Nephron progenitor cell (in vitro differentiated cells): ENCODE data around the gene SNED1.

Experiments
- DNase-seq: peaks from one replicate; pipeline ENCODE4 v3.0.0; 2021
- H3K27ac Mint-ChIP-seq: 2 replicates; pipeline ENCODE4 v1.8.0; 2021; ENCODE audit warnings: mild to moderate bottlenecking, moderate library complexity, mixed read lengths
- H3K27me3 Mint-ChIP-seq: 2 replicates; pipeline ENCODE4 v1.8.0; 2021; ENCODE audit warnings: mild to moderate bottlenecking, low read depth, mixed read lengths; ENCODE audit not compliant: poor library complexity
- H3K36me3 Mint-ChIP-seq: 2 replicates; pipeline ENCODE4 v1.8.0; 2021; ENCODE audit warnings: low read depth, mixed read lengths
- H3K4me1 Mint-ChIP-seq: 2 replicates; pipeline ENCODE4 v1.8.0; 2021; ENCODE audit warnings: mixed read lengths
- H3K4me3 Mint-ChIP-seq: 2 replicates; pipeline ENCODE4 v1.8.0; 2021; ENCODE audit warnings: mild to moderate bottlenecking, moderate library complexity, mixed read lengths
- H3K9me3 Mint-ChIP-seq: 2 replicates; pipeline ENCODE4 v1.8.0; 2021; ENCODE audit warnings: mild to moderate bottlenecking, moderate library complexity, mixed read lengths
- CTCF ChIP-seq: fragments of 200-600 bp; sonication (generic); IDR thresholded peaks from 2 replicates; pipeline ENCODE4 v1.5.0; 2021; ENCODE audit warnings: antibody characterized with exemption

The SNED1 gene

DNA sequence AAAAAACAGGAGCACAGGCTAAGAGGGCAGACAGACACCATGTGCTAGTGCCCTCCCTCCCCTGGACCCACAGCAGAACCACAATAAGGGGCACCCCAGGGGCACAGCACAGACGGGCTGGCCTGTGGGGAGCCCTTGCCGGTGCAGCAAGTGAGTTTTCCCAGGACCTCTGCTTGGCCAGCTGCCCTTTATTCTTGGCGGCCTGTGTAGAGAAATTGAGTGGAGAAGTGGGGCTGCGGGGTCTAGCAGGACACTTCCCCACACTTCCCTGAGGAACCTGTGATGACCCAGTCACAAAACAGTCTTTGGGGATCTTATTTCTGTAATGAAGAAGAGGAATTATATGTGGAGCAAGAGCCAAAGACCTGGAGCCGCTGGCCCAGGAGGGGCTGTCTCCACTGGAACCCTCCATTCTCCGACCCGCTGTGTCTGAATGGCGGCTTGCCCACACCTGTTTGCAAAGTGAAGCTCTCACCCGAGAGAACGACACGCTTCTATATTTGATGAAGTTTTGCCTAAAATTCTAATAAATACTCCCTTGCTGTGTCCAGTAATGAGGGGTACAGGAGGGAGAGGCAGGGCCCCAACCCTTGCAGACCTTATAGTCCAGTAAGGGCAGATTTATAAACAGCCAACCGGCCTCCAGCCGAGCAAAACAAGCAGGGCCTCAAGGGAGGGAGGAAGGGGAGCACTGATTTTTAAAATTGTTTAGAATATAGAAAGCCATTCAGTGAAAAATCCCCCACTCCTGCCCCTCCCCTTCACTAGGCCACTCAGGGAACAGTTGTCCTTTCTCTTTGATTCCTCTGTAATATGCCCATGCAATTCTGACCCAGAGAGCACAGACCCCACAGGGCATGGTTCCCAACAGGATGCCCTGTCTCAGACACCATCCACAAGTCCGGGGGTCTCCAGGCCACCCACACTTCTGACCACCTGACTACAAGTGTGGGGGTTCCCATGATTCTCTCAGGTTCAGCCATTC lies 44.7 kb upstream of the SNED1 start:
- Mint-ChIP-seq H3K4me1 (peaks cover 28% of the 10 kb centered on the region), H3K9me3 (no peaks in the 10 kb centered on the region), H3K27ac (no peak overlapping the region), H3K4me3 (no peak overlapping the region), H3K36me3 (no peaks in the 10 kb centered on the region), H3K27me3 (peaks cover 15% of the 10 kb centered on the region)
- TF ChIP-seq CTCF = no peak
- no peak for DNase-seq

DNA sequence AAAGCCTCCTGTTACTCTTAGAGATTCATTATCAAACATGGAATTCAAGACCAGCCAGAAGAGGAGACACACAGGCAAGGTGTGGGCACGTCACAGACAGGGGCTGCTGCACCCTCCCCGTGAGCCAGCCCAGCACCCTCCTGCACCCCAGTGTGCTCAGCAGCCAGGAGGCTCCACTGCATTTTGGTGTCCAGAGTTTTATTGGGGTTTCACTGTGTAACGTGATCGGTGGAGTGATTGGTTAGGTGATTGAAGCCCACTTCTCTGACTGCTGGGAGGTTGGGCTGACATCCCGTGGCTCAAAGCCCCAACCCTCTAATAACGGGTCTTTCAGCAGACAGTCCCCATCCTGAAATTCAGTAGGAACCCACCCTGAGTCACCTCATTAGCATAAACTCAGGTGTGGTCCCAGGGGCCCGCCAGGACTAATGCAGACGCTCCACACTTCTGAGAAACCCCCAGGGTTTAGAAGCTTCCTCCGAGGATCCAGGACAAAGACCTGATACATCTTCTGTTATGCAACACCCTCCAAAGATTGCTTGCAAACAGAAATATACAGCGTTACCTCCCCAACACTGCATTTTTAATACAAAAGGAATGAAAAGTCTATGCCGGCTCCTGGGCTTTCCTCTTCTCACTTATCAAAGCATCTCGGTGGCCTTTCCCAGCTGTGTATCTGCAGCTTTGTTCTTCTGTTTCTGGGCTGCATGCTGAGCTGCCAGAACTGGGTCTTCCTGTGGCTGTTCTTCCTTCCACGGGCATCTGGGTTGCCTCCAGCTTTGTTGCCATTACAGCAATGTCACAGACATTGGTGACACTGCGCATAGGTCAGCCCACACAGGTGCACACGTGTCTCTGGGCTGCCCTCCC lies 43.7 kb upstream of the SNED1 start:
- Mint-ChIP-seq H3K9me3 (no peaks in the 10 kb centered on the region), H3K27ac (no peak overlapping the region), H3K36me3 (no peaks in the 10 kb centered on the region), H3K4me3 (no peak overlapping the region), H3K27me3 (peaks cover 15% of the 10 kb centered on the region), H3K4me1 (peaks cover 34% of the 10 kb centered on the region)
- no peak for TF ChIP-seq CTCF
- DNase-seq = no peak

- Mint-ChIP-seq H3K4me3 (peak overlapping the region; percentile 13), H3K27me3 (peaks cover 15% of the 10 kb centered on the region), H3K36me3 (no peaks in the 10 kb centered on the region), H3K4me1 (peaks cover 34% of the 10 kb centered on the region), H3K27ac (no peak overlapping the region), H3K9me3 (no peaks in the 10 kb centered on the region)
- DNase-seq = peak; percentile 7
- no peak for TF ChIP-seq CTCF
These were observed 42.9 kb upstream of the SNED1 start for GRCh38 chr2:240955306-240956170.

GRCh38 chr2:240956171-240956934 lies 42.1 kb upstream of the SNED1 start:
- no peaks in the 10 kb centered on the region for H3K36me3 Mint-ChIP-seq
- peak; percentile 9 for DNase-seq
- H3K27ac Mint-ChIP-seq = peak overlapping the region; percentile 59
- no peak for TF ChIP-seq CTCF
- H3K4me3 Mint-ChIP-seq = no peak overlapping the region
- no peaks in the 10 kb centered on the region for H3K9me3 Mint-ChIP-seq
- peaks cover 15% of the 10 kb centered on the region for H3K27me3 Mint-ChIP-seq
- peaks cover 34% of the 10 kb centered on the region for H3K4me1 Mint-ChIP-seq
